Adipocyte (in vitro differentiated cells): ENCODE measurements around the gene SLC4A1AP.
A peak's percentile ranks its signal among the peaks of the same experiment; 100 is the strongest.

ENCODE experiments used
- DNase-seq: peaks from one replicate; pipeline ENCODE4 v3.0.0-alpha.2; 2015; ENCODE audit warnings: low read depth
- H3K27me3 ChIP-seq: replicated peaks from 2 replicates; pipeline ENCODE4 v1.7.0; 2013; ENCODE audit warnings: mild to moderate bottlenecking, low read length, moderate library complexity; ENCODE audit not compliant: control insufficient read depth, insufficient read depth
- H3K36me3 ChIP-seq: 2 replicates; pipeline ENCODE4 v1.7.0; 2013; ENCODE audit warnings: low read length, mild to moderate bottlenecking, moderate library complexity; ENCODE audit not compliant: control insufficient read depth, insufficient read depth, severe bottlenecking
- H3K4me1 ChIP-seq: 2 replicates; pipeline ENCODE4 v1.7.0; 2013; ENCODE audit warnings: mild to moderate bottlenecking, low read length, moderate library complexity; ENCODE audit not compliant: control insufficient read depth, insufficient read depth
- H3K4me3 ChIP-seq: 2 replicates; pipeline ENCODE4 v1.7.0; 2013; ENCODE audit warnings: mild to moderate bottlenecking, low read length, moderate library complexity
- H3K9ac ChIP-seq: 2 replicates; pipeline ENCODE4 v1.7.0; 2013; ENCODE audit warnings: mild to moderate bottlenecking, low read length, moderate library complexity
- H3K9me3 ChIP-seq: 2 replicates; pipeline ENCODE4 v1.7.0; 2013; ENCODE audit warnings: mild to moderate bottlenecking, low read length, moderate library complexity; ENCODE audit not compliant: control insufficient read depth

Gene SLC4A1AP

GRCh38 chr2:27723372-27724144 is 59.9 kb downstream of the SLC4A1AP start:
- H3K36me3 ChIP-seq: no peaks in the 10 kb centered on the region
- H3K4me1 ChIP-seq: peaks cover 11% of the 10 kb centered on the region
- peak overlapping the region; percentile 24 for H3K9ac ChIP-seq
- no peaks in the 10 kb centered on the region for H3K9me3 ChIP-seq
- peak; percentile 90 for DNase-seq
- no peaks in the 10 kb centered on the region for H3K27me3 ChIP-seq
- H3K4me3 ChIP-seq: no peak overlapping the region

GRCh38 chr2:27724191-27724590 is 60.5 kb downstream of the SLC4A1AP start:
- Histone ChIP-seq H3K9me3 (no peaks in the 10 kb centered on the region), H3K9ac (no peak overlapping the region), H3K4me1 (peaks cover 11% of the 10 kb centered on the region), H3K4me3 (no peak overlapping the region), H3K27me3 (no peaks in the 10 kb centered on the region), H3K36me3 (no peaks in the 10 kb centered on the region)
- DNase-seq: no peak

- Histone ChIP-seq H3K27me3 (no peaks in the 10 kb centered on the region), H3K9ac (peak overlapping the region; percentile 13), H3K4me3 (no peak overlapping the region), H3K9me3 (no peaks in the 10 kb centered on the region), H3K36me3 (no peaks in the 10 kb centered on the region), H3K4me1 (peaks cover 11% of the 10 kb centered on the region)
- peak; percentile 74 for DNase-seq
These were observed 61.4 kb downstream of the SLC4A1AP start for GRCh38 chr2:27724905-27725701.

GRCh38 chr2:27727257-27727656 is 63.6 kb downstream of the SLC4A1AP start:
- Histone ChIP-seq H3K36me3 (no peaks in the 10 kb centered on the region), H3K9ac (no peak overlapping the region), H3K4me3 (no peak overlapping the region), H3K27me3 (no peaks in the 10 kb centered on the region), H3K9me3 (no peaks in the 10 kb centered on the region), H3K4me1 (peaks cover 11% of the 10 kb centered on the region)
- no peak for DNase-seq

GRCh38 chr2:27728081-27728858 is 64.6 kb downstream of the SLC4A1AP start:
- Histone ChIP-seq H3K27me3 (no peaks in the 10 kb centered on the region), H3K9ac (no peak overlapping the region)

GRCh38 chr2:27729198-27729597 is 65.5 kb downstream of the SLC4A1AP start:
- H3K4me1 ChIP-seq: peaks cover 6% of the 10 kb centered on the region
- H3K4me3 ChIP-seq: no peak overlapping the region
- H3K27me3 ChIP-seq: no peaks in the 10 kb centered on the region
- DNase-seq: peak; percentile 36
- H3K9ac ChIP-seq: no peak overlapping the region
- H3K36me3 ChIP-seq: no peaks in the 10 kb centered on the region
- H3K9me3 ChIP-seq: no peaks in the 10 kb centered on the region

More at GRCh38 chr2:27728081-27728858, 64.6 kb downstream of the SLC4A1AP start:
- no peak for DNase-seq
- no peaks in the 10 kb centered on the region for H3K36me3 ChIP-seq
- H3K4me3 ChIP-seq: no peak overlapping the region
- H3K4me1 ChIP-seq: peaks cover 11% of the 10 kb centered on the region
- H3K9me3 ChIP-seq: no peaks in the 10 kb centered on the region

GRCh38 chr2:27729614-27730013 is 65.9 kb downstream of the SLC4A1AP start:
- Histone ChIP-seq H3K9me3 (no peaks in the 10 kb centered on the region), H3K27me3 (no peaks in the 10 kb centered on the region), H3K4me3 (no peak overlapping the region), H3K9ac (no peak overlapping the region), H3K4me1 (peaks cover 6% of the 10 kb centered on the region), H3K36me3 (no peaks in the 10 kb centered on the region)
- DNase-seq: no peak

- peaks cover 5% of the 10 kb centered on the region for H3K4me1 ChIP-seq
- H3K9ac ChIP-seq: no peak overlapping the region
- DNase-seq: no peak
- no peaks in the 10 kb centered on the region for H3K9me3 ChIP-seq
- no peaks in the 10 kb centered on the region for H3K27me3 ChIP-seq
- no peak overlapping the region for H3K4me3 ChIP-seq
- no peaks in the 10 kb centered on the region for H3K36me3 ChIP-seq
These were observed 66.6 kb downstream of the SLC4A1AP start for GRCh38 chr2:27730261-27730662.

- no peaks in the 10 kb centered on the region for H3K36me3 ChIP-seq
- H3K4me3 ChIP-seq: no peak overlapping the region
- no peaks in the 10 kb centered on the region for H3K27me3 ChIP-seq
- peaks cover 10% of the 10 kb centered on the region for H3K4me1 ChIP-seq
- no peak for DNase-seq
- H3K9ac ChIP-seq: no peak overlapping the region
- H3K9me3 ChIP-seq: no peaks in the 10 kb centered on the region
These were observed 67.4 kb downstream of the SLC4A1AP start for GRCh38 chr2:27730980-27731691.

- H3K9me3 ChIP-seq: no peaks in the 10 kb centered on the region
- H3K27me3 ChIP-seq: no peaks in the 10 kb centered on the region
- peaks cover 27% of the 10 kb centered on the region for H3K4me1 ChIP-seq
- H3K9ac ChIP-seq: no peak overlapping the region
- no peak for DNase-seq
- H3K36me3 ChIP-seq: no peaks in the 10 kb centered on the region
- H3K4me3 ChIP-seq: no peak overlapping the region
These were observed 70.6 kb downstream of the SLC4A1AP start for GRCh38 chr2:27734305-27734704.
